ENCODE data around the gene PKD2.

PKD2 gene

DNA sequence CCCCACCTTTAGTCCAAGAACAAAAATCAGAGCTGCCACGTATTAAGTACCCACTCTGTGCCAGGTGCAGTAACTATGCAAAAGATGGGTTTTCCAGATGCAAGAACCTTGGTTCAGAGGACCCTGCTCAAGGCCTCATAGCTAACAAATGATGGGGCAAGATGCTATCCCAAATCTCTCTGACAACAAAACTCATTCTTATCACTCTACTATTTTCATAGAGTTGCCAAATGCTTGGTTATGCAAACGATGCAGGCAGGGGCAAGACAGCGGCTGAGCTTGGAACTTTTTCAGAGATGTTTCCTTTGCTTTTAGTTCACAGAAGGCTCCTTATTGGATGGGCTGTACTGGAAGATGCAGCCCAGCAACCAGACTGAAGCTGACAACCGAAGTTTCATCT, 30.5 kb downstream of the PKD2 start:
- TF ChIP-seq EZH2phosphoT487 (IDR thresholded peaks at IDR 0.05; ENCODE audit: low read length) = no peak
- TF ChIP-seq, protein P1, sequence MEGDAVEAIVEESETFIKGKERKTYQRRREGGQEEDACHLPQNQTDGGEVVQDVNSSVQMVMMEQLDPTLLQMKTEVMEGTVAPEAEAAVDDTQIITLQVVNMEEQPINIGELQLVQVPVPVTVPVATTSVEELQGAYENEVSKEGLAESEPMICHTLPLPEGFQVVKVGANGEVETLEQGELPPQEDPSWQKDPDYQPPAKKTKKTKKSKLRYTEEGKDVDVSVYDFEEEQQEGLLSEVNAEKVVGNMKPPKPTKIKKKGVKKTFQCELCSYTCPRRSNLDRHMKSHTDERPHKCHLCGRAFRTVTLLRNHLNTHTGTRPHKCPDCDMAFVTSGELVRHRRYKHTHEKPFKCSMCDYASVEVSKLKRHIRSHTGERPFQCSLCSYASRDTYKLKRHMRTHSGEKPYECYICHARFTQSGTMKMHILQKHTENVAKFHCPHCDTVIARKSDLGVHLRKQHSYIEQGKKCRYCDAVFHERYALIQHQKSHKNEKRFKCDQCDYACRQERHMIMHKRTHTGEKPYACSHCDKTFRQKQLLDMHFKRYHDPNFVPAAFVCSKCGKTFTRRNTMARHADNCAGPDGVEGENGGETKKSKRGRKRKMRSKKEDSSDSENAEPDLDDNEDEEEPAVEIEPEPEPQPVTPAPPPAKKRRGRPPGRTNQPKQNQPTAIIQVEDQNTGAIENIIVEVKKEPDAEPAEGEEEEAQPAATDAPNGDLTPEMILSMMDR (IDR thresholded peaks at IDR 0.05; ENCODE audit: low read length) = no peak
- no peak for TF ChIP-seq EZH2 (optimal IDR thresholded peaks at IDR 0.05; ENCODE audit: low read depth, low read length)
- Histone ChIP-seq H3K4me3 (ENCODE audit: low read length) (no peak overlapping the region), H3K27me3 (replicated peaks; ENCODE audit: insufficient read depth, low read length) (no peaks in the 10 kb centered on the region), H4K20me1 (ENCODE audit: insufficient read depth, low read length) (no peaks in the 10 kb centered on the region), H3F3A (ENCODE audit: insufficient read depth, low read length) (no peaks in the 10 kb centered on the region), H3K27ac (ENCODE audit: low read length) (no peak overlapping the region), H3K4me1 (ENCODE audit: low read length) (0 out of 2 replicates have a peak, but pooled peaks cover 1% of the 10 kb centered on the region), H3K9ac (ENCODE audit: low read length) (no peak overlapping the region), H3K79me2 (ENCODE audit: low read length) (0 out of 2 replicates have a peak, but pooled peaks cover 2% of the 10 kb centered on the region), H3K9me3 (replicated peaks; ENCODE audit: insufficient read depth, low read length) (no peaks in the 10 kb centered on the region), H2AFZ (ENCODE audit: low read length) (no peak overlapping the region), H3K4me2 (ENCODE audit: low read depth, low read length) (no peak overlapping the region), H3K36me3 (replicated peaks; ENCODE audit: insufficient read depth, low read length) (0 out of 2 replicates have a peak, but pooled peaks cover 3% of the 10 kb centered on the region), H3K9me2 (replicated peaks; ENCODE audit: insufficient read depth, low read length) (no peaks in the 10 kb centered on the region)
- no peak for DNase-seq

DNA sequence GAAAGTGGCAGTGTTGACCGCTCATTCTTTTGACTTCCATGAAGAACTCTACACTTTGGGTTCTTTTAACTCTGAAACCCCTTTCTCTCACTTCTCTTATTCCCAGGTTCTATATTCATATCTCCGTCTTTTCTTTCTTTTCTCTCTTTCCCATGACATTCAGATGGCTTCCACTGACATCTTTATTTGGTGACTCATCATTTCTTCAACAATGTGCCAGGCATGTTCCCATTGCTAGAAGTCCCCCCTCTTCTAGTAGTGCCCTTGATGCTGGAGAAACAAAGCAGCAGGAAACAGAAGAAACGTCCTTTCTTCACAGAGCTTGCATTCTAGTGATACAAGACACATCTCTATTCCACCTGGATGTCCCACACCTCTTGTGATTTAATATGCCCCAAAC, 33.3 kb downstream of the PKD2 start:
- no peaks in the 10 kb centered on the region for H3K9me3 ChIP-seq (replicated peaks; ENCODE audit: insufficient read depth, low read length)
- H3K4me2 ChIP-seq (ENCODE audit: low read depth, low read length) = no peak overlapping the region
- TF ChIP-seq EZH2 (optimal IDR thresholded peaks at IDR 0.05; ENCODE audit: low read depth, low read length) (no peak), EZH2phosphoT487 (IDR thresholded peaks at IDR 0.05; ENCODE audit: low read length) (no peak)
- TF ChIP-seq, protein P1 (IDR thresholded peaks at IDR 0.05; ENCODE audit: low read length) = no peak
- no peaks in the 10 kb centered on the region for H3K4me1 ChIP-seq (ENCODE audit: low read length)
- no peaks in the 10 kb centered on the region for H3K27me3 ChIP-seq (replicated peaks; ENCODE audit: insufficient read depth, low read length)
- H3K4me3 ChIP-seq (ENCODE audit: low read length) = no peak overlapping the region
- DNase-seq = no peak
- no peaks in the 10 kb centered on the region for H3F3A ChIP-seq (ENCODE audit: insufficient read depth, low read length)
- H2AFZ ChIP-seq (ENCODE audit: low read length) = no peak overlapping the region
- no peaks in the 10 kb centered on the region for H4K20me1 ChIP-seq (ENCODE audit: insufficient read depth, low read length)
- no peak overlapping the region for H3K27ac ChIP-seq (ENCODE audit: low read length)
- H3K79me2 ChIP-seq (ENCODE audit: low read length) = no peaks in the 10 kb centered on the region
- no peak overlapping the region for H3K9ac ChIP-seq (ENCODE audit: low read length)
- no peaks in the 10 kb centered on the region for H3K9me2 ChIP-seq (replicated peaks; ENCODE audit: insufficient read depth, low read length)
- 0 out of 2 replicates have a peak, but pooled peaks cover 7% of the 10 kb centered on the region for H3K36me3 ChIP-seq (replicated peaks; ENCODE audit: insufficient read depth, low read length)

DNA sequence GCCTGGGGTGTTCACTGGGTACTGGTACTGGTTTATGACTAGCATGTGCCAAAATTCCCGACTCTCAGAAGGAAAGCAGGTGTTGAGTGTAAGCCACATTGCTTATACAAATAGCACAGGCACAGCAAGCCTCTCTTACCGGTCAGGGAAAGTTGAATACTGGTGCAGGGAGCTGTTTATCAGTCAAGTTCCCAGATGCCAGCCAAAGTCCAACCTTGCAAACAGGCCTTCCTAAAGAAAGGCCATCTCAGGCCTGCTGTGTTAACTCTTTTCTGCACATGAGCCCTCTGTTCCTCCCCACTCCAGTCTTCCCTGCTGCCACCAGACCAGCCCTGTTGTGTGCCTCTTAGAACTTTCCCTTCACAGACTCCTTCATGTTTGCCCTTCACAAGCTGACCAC, 34.2 kb downstream of the PKD2 start:
- Histone ChIP-seq H3K4me2 (ENCODE audit: low read depth, low read length) (no peak overlapping the region), H3K27me3 (replicated peaks; ENCODE audit: insufficient read depth, low read length) (no peaks in the 10 kb centered on the region), H3K9me3 (replicated peaks; ENCODE audit: insufficient read depth, low read length) (no peaks in the 10 kb centered on the region), H3K9ac (ENCODE audit: low read length) (no peak overlapping the region), H3K4me1 (ENCODE audit: low read length) (no peaks in the 10 kb centered on the region), H4K20me1 (ENCODE audit: insufficient read depth, low read length) (no peaks in the 10 kb centered on the region), H3K36me3 (replicated peaks; ENCODE audit: insufficient read depth, low read length) (0 out of 2 replicates have a peak, but pooled peaks cover 7% of the 10 kb centered on the region), H2AFZ (ENCODE audit: low read length) (no peak overlapping the region), H3F3A (ENCODE audit: insufficient read depth, low read length) (no peaks in the 10 kb centered on the region), H3K79me2 (ENCODE audit: low read length) (no peaks in the 10 kb centered on the region), H3K27ac (ENCODE audit: low read length) (no peak overlapping the region), H3K4me3 (ENCODE audit: low read length) (no peak overlapping the region), H3K9me2 (replicated peaks; ENCODE audit: insufficient read depth, low read length) (no peaks in the 10 kb centered on the region)
- TF ChIP-seq, protein P1 (IDR thresholded peaks at IDR 0.05; ENCODE audit: low read length) = no peak
- TF ChIP-seq EZH2phosphoT487 (IDR thresholded peaks at IDR 0.05; ENCODE audit: low read length) (no peak), EZH2 (optimal IDR thresholded peaks at IDR 0.05; ENCODE audit: low read depth, low read length) (no peak)
- no peak for DNase-seq

Measured in MM.1S (cell line).